RWPE1 (cell line): Measurements from ENCODE around the gene SNURF.

ENCODE experiments used
- CTCF ChIA-PET: fragments of 350-600 bp; sonication (Branson Sonifier 250); formaldehyde crosslinking; extraction: SDS; loops from one replicate; lab custom pipeline; 2021; lab: Yijun Ruan, JAX
- POLR2A ChIA-PET: fragments of 400-600 bp; formaldehyde crosslinking; extraction: SDS; loops from one replicate; lab custom pipeline; 2020; ENCODE audit warnings: antibody characterized with exemption; ENCODE audit not compliant: low non-redundant PET; lab: Yijun Ruan, JAX
- DNase-seq: peaks from one replicate; pipeline ENCODE4 v3.0.0; 2012; ENCODE audit warnings: low spot score
- H3K27ac ChIP-seq: fragments of 450-650 bp; 2 replicates; pipeline ENCODE4 v1.5.1; 2017
- CTCF ChIP-seq: fragments of 450-650 bp; conservative IDR thresholded peaks from 2 replicates; pipeline ENCODE4 v1.5.1; 2017; ENCODE audit warnings: low read depth, mild to moderate bottlenecking

SNURF gene

GRCh38 chr15:24955531-24955921, 739 bp downstream of the SNURF start:
- peak overlapping the region; percentile 90 for H3K27ac ChIP-seq
- POLR2A ChIA-PET = no interaction called here
- TF ChIP-seq CTCF = no peak
- no peak for DNase-seq
- CTCF ChIA-PET = no interaction called here

DNA sequence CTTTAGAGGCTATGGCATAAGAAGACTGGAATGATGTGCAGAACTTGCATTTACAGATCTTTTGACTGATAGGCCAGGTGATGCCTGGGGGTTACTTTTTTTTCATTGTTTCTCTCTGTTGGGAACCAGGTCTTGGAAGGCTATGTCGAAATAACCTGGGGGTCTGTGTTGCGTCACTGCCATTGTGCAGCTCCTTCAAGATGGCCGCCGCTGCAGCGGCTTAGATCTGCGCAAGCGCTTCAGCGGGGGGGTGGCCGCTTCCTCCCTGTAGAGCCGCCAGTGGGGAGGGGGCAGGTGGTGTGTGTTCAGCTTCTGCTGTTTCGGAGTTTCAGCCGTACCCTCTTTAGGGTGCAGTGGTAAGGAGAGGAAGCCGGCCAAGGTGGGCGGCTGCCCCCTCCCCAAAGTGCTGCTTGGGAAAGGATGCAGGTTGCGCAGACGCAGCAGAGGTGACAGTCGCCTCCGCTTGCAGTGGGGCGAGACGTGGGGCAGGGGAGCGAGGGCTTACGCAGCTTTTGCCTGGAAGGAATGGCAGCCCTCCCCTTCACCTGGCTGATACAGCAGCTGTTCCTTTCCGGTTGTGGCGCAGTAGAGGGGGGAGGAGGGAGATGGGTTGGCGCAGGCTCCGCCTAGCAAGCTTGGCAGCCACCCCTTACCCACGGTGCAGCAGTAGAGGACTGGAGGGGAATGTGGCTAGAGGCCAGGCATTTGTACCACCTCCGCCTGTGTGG, 1.5 kb downstream of the SNURF start:
- CTCF ChIA-PET = interaction anchor here (1.0 kb wide), 1 partner anchor 12 kb away, joined by 3 read pairs; no protein-coding TSS in a partner anchor
- TF ChIP-seq CTCF = no peak
- peak overlapping the region; percentile 90 for H3K27ac ChIP-seq
- POLR2A ChIA-PET = no interaction called here
- DNase-seq = peak; percentile 36

DNA sequence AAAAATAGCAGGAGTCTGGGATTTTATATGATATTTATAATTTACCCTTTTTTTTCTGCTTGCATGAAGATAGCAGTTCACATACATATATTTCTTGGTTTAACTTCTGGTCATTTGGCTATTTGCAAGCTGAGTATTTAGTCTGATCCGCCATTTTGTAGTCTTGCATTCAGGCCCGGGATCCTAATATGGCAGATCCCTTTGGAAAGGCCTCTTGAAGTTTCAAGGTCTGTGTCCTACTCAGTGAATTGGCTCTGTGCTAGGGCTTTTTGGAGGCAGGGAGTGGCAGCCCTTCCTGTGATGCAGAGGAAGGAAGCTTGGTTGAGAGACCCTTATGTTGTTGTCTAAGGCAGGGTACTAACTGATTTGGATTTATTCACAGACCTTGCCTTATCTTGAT, 2.9 kb downstream of the SNURF start:
- no peak for DNase-seq
- ChIA-PET CTCF (interaction anchor here (0.7 kb wide), 2 partner anchors 520 to 1522 kb away, joined by 3 read pairs; no protein-coding TSS in a partner anchor), POLR2A (no interaction called here)
- no peak overlapping the region for H3K27ac ChIP-seq
- TF ChIP-seq CTCF = no peak

- no peak for DNase-seq
- no peak for TF ChIP-seq CTCF
- POLR2A ChIA-PET = no interaction called here
- H3K27ac ChIP-seq = no peak overlapping the region
- CTCF ChIA-PET = no interaction called here
Measured at GRCh38 chr15:24961967-24962366, 7.2 kb downstream of the SNURF start.

DNA sequence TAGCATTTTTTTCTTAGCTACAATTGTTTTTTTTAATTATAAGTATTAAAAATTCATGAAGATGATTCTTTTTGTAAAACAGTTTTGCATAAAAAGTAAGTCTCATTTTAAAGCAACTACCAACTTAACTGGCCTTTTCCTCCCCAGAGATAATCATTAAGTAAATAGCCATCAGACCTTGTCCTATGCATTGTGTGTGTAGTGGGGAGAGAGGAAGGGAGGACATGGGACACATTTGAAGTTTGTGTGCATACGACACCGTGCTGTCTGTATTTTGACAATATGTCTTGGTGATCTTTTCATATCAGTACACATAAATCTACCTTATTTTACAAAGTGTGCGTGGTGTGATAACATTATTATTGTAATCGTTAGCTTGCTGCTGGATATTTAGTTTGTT, 8.1 kb downstream of the SNURF start:
- no peak for TF ChIP-seq CTCF
- no peak overlapping the region for H3K27ac ChIP-seq
- DNase-seq = no peak
- ChIA-PET CTCF (no interaction called here), POLR2A (no interaction called here)

- no peak for DNase-seq
- TF ChIP-seq CTCF = no peak
- POLR2A ChIA-PET = no interaction called here
- H3K27ac ChIP-seq = no peak overlapping the region
- CTCF ChIA-PET = no interaction called here
Measured at GRCh38 chr15:24966364-24967103, 11.7 kb downstream of the SNURF start.
